Lower lobe of right lung (tissue), 2 donors: ENCODE results near the gene PTGDR. TPM values are rescaled to one million over a fixed set of nuclear protein-coding genes. Genes with fewer than 3 reads are reported as not detected.

Source experiments
- ATAC-seq, 2 donors: fragments of 200-7000 bp; cut with Tn5 transposase; one replicate each; pipeline ENCODE4 v1.9.1; 2020 to 2022; ENCODE audit warnings: mild to moderate bottlenecking in 2 of 2, moderate library complexity in 2 of 2
- DNase-seq: peaks from one replicate; pipeline ENCODE4 v3.0.0-alpha.2; 2020
- H3K27ac ChIP-seq: fragments of 200-600 bp; one replicate; pipeline ENCODE4 v1.8.0; 2022
- H3K27me3 ChIP-seq: fragments of 200-600 bp; one replicate; pipeline ENCODE4 v1.8.0; 2022; ENCODE audit warnings: low read depth
- H3K36me3 ChIP-seq: fragments of 200-600 bp; one replicate; pipeline ENCODE4 v1.8.0; 2022; ENCODE audit warnings: mild to moderate bottlenecking
- H3K4me1 ChIP-seq: fragments of 200-600 bp; one replicate; pipeline ENCODE4 v1.8.0; 2022
- H3K4me3 ChIP-seq: fragments of 200-600 bp; one replicate; pipeline ENCODE4 v1.8.0; 2022; ENCODE audit warnings: mild to moderate bottlenecking
- H3K9me3 ChIP-seq: fragments of 200-600 bp; one replicate; pipeline ENCODE4 v1.8.0; 2022
- CTCF ChIP-seq: fragments of 200-600 bp; IDR thresholded peaks from one replicate; pipeline ENCODE4 v1.8.0; 2022; ENCODE audit warnings: antibody characterized with exemption, mild to moderate bottlenecking
- intact Hi-C: fragments of 100-400 bp; cut with DNase I; formaldehyde crosslinking; loops from one replicate; pipeline ENCODE4 v1.11.0; 2022
- total RNA-seq: library from RNA; stranded (reverse); fragmentation: NEBNext Ultra II Directional; extraction: Animal tissue kit (Norgen Biotek cat#: 25700); gene quantifications from one replicate; pipeline ENCODE4 v1.2.1, GENCODE V29; 2021
- donor health status: DM: no; HTN: yes; CAD: no; lungs with severe emphysema.

The PTGDR gene
- total RNA-seq, 1 donor from 2014 or later = 2.2 TPM

- no peaks in the 10 kb centered on the region for H3K36me3 ChIP-seq
- H3K27ac ChIP-seq = peak overlapping the region; percentile 84
- peaks cover 35% of the 10 kb centered on the region for H3K4me1 ChIP-seq
- TF ChIP-seq CTCF = no peak
- H3K9me3 ChIP-seq = no peaks in the 10 kb centered on the region
- peak overlapping the region; percentile 68 for H3K4me3 ChIP-seq
- peaks cover 4% of the 10 kb centered on the region for H3K27me3 ChIP-seq
- intact Hi-C loops = no loop called here
- ATAC-seq = peak; percentile 47 to 48
- DNase-seq = peak; percentile 69
These were observed 47.3 kb downstream of the PTGDR start for GRCh38 chr14:52314595-52315354.

GRCh38 chr14:52315355-52315718 lies 47.8 kb downstream of the PTGDR start:
- H3K4me3 ChIP-seq = peak overlapping the region; percentile 68
- no peaks in the 10 kb centered on the region for H3K36me3 ChIP-seq
- H3K9me3 ChIP-seq = no peaks in the 10 kb centered on the region
- ATAC-seq = peak; percentile 28 to 66
- H3K4me1 ChIP-seq = peaks cover 35% of the 10 kb centered on the region
- H3K27ac ChIP-seq = peak overlapping the region; percentile 84
- DNase-seq = peak; percentile 59
- H3K27me3 ChIP-seq = peaks cover 4% of the 10 kb centered on the region
- intact Hi-C loops = no loop called here
- TF ChIP-seq CTCF = no peak

GRCh38 chr14:52318062-52318461 lies 50.6 kb downstream of the PTGDR start:
- ATAC-seq (no peak), DNase-seq (no peak)
- H3K9me3 ChIP-seq = no peaks in the 10 kb centered on the region
- H3K27me3 ChIP-seq = peaks cover 4% of the 10 kb centered on the region
- no peaks in the 10 kb centered on the region for H3K36me3 ChIP-seq
- peaks cover 17% of the 10 kb centered on the region for H3K4me1 ChIP-seq
- no peak overlapping the region for H3K4me3 ChIP-seq
- H3K27ac ChIP-seq = no peak overlapping the region
- no peak for TF ChIP-seq CTCF
- intact Hi-C loops = no loop called here

GRCh38 chr14:52318826-52319645 lies 51.5 kb downstream of the PTGDR start:
- Histone ChIP-seq H3K27ac (no peak overlapping the region), H3K4me1 (peaks cover 9% of the 10 kb centered on the region), H3K9me3 (no peaks in the 10 kb centered on the region), H3K36me3 (no peaks in the 10 kb centered on the region), H3K27me3 (no peaks in the 10 kb centered on the region), H3K4me3 (no peak overlapping the region)
- DNase-seq = no peak
- intact Hi-C loops = no loop called here
- ATAC-seq = no peak
- no peak for TF ChIP-seq CTCF

GRCh38 chr14:52319919-52320318 lies 52.4 kb downstream of the PTGDR start:
- Histone ChIP-seq H3K4me3 (no peak overlapping the region), H3K27ac (no peak overlapping the region), H3K4me1 (peaks cover 1% of the 10 kb centered on the region), H3K9me3 (no peaks in the 10 kb centered on the region), H3K27me3 (no peaks in the 10 kb centered on the region), H3K36me3 (no peaks in the 10 kb centered on the region)
- ATAC-seq = no peak
- intact Hi-C loops = no loop called here
- no peak for DNase-seq
- TF ChIP-seq CTCF = no peak
